ENCODE measurements around the gene DSP. TPM values are rescaled to one million over a fixed set of nuclear protein-coding genes. Genes with fewer than 3 reads are reported as not detected.
A peak's percentile ranks its signal among the peaks of the same experiment; 100 is the strongest.

Gene DSP
- total and polyA plus RNA-seq, 10 of the 15 experiments (the other 5 are each of a cell fraction or from before 2014, with no cell fraction given), result under 0.01 to 0.36 (median 0.04) TPM; not detected in 4

DNA sequence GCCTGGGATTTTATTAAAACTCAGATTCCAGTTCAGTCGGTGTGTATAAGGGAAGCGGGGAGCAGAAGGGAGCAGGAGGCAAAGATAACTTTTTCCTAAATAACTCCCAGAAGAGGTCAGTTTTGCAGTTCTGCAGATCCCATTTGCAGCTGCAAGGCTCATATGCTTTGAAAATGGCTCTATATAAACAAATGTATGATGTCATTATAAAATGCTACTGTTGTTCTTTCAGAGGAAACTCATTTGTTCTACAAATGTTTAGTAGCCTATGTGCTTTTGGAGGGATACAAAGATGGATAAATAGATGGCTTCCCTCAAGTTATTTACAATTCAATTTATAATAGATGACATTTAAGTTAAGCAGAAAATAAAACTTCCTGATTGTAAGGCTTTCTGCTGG, 29.2 kb upstream of the DSP start:
- no peak for DNase-seq (ENCODE audit: low read depth, low spot score)
- CTCF ChIA-PET, result interaction anchor here (0.9 kb wide), 1 partner anchor 21 kb away, joined by 4 read pairs; no protein-coding TSS in a partner anchor
- SMC1A ChIA-PET (ENCODE audit: uncharacterized antibody, unreplicated experiment), result no interaction called here

DNA sequence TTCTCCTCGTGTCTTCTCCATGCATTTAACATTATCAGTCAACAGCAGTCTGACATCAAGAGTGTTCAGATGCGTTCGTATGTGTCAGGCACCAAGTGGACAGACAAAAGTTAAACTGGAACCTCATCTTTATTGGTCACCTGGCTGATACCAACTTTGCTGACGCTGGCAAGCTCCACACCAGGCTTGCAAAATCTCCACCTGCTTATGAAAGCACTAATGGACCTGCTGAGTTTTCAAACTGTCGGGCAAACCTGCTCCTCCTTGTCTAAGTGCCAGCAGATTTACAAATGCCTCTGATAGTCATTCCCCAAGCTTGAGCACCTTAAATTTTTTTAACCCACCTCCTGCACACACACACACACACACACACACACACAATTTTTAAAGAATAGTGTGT, 27.9 kb upstream of the DSP start:
- FAIRE-seq (no peak), ATAC-seq (no peak), DNase-seq (ENCODE audit: low read depth, low spot score) (no peak)
- Histone ChIP-seq H3K4me1 (ENCODE audit: control insufficient read depth, insufficient read depth, low read length) (no peaks in the 10 kb centered on the region), H3K4me2 (ENCODE audit: control insufficient read depth, insufficient read depth) (no peak overlapping the region), H3K27ac (ENCODE audit: control insufficient read depth, insufficient read depth) (no peak overlapping the region), H3K79me2 (ENCODE audit: control insufficient read depth, insufficient read depth, low read length) (no peaks in the 10 kb centered on the region), H2AFZ (ENCODE audit: control insufficient read depth, low read depth, low read length) (no peak overlapping the region), H3K9ac (ENCODE audit: control insufficient read depth, insufficient read depth, low read length) (no peak overlapping the region), H4K20me1 (ENCODE audit: control insufficient read depth, insufficient read depth) (no peaks in the 10 kb centered on the region), H3K4me3 (no peak overlapping the region), H3K27me3 (replicated peaks in 1 of 2; ENCODE audit: control insufficient read depth in 2 of 2, insufficient read depth in 2 of 2, low read length in 1 of 2) (peaks cover 0 to 2% of the 10 kb centered on the region in 2 experiments; a peak in 2 of 4 replicates), H3K36me3 (ENCODE audit: control insufficient read depth in 2 of 2, insufficient read depth in 2 of 2, low read length in 1 of 2) (no peaks in the 10 kb centered on the region), H3K9me3 (replicated peaks; ENCODE audit: control insufficient read depth, insufficient read depth, low read length) (no peaks in the 10 kb centered on the region)
- ChIA-PET SMC1A (ENCODE audit: uncharacterized antibody, unreplicated experiment) (no interaction called here), POLR2A (no interaction called here), CTCF (no interaction called here), RAD21 (ENCODE audit: unreplicated experiment) (no interaction called here)
- in situ Hi-C loops (cut with MboI) (no loop called here), intact Hi-C loops (cut with micrococcal nuclease; ENCODE audit: unreplicated experiment) (no loop called here)
- BruUV-seq (replicated peaks), result no TSS peak
- WGBS (ENCODE audit: insufficient coverage, insufficient replicate concordance, low lambda C conversion rate, missing lambda C conversion rate), result 19% methylated on average over 5 of the region's 5 CpGs
- no peak for TF ChIP-seq EGR1 (IDR thresholded peaks at IDR 0.05; ENCODE audit: borderline replicate concordance in 1 of 2, low read depth in 2 of 2, low read length in 2 of 2)
- TF ChIP-seq IKZF2 (IDR thresholded peaks at IDR 0.05), result no peak
- TF ChIP-seq TCF7 (IDR thresholded peaks at IDR 0.05; ENCODE audit: borderline replicate concordance), result no peak
- no peak for TF ChIP-seq SP1 (IDR thresholded peaks at IDR 0.05; ENCODE audit: low read depth, low read length)
- TF ChIP-seq NFYB (IDR thresholded peaks at IDR 0.05; ENCODE audit: insufficient read depth, low read depth, low read length), result no peak
- no peak for TF ChIP-seq FOS (IDR thresholded peaks at IDR 0.05; ENCODE audit: borderline replicate concordance, extremely low read depth, insufficient read length)
- TF ChIP-seq ZNF384 (IDR thresholded peaks at IDR 0.05; ENCODE audit: borderline replicate concordance, low read depth, low read length), result no peak
- no peak for TF ChIP-seq SMC3 (IDR thresholded peaks at IDR 0.05; ENCODE audit: borderline replicate concordance, low read length)
- TF ChIP-seq HSF1 (IDR thresholded peaks at IDR 0.05; ENCODE audit: low read depth, low read length), result no peak
- TF ChIP-seq E2F8 (IDR thresholded peaks at IDR 0.05; ENCODE audit: low read depth, partially characterized antibody), result no peak

More for the DNA sequence above, 29.2 kb upstream of the DSP start:
- intact Hi-C loops (cut with micrococcal nuclease; ENCODE audit: unreplicated experiment), result no loop called here
- Histone ChIP-seq H3K27ac (ENCODE audit: control insufficient read depth, insufficient read depth) (no peak overlapping the region), H3K79me2 (ENCODE audit: control insufficient read depth, insufficient read depth, low read length) (no peaks in the 10 kb centered on the region), H3K9me3 (replicated peaks; ENCODE audit: control insufficient read depth, insufficient read depth, low read length) (no peaks in the 10 kb centered on the region), H3K4me2 (ENCODE audit: control insufficient read depth, insufficient read depth) (no peak overlapping the region), H3K4me1 (ENCODE audit: control insufficient read depth, insufficient read depth, low read length) (no peaks in the 10 kb centered on the region), H3K9ac (ENCODE audit: control insufficient read depth, insufficient read depth, low read length) (no peak overlapping the region), H3K27me3 (replicated peaks in 1 of 2; ENCODE audit: control insufficient read depth in 2 of 2, insufficient read depth in 2 of 2, low read length in 1 of 2) (peaks cover 0 to 2% of the 10 kb centered on the region in 2 experiments; a peak in 2 of 4 replicates), H2AFZ (ENCODE audit: control insufficient read depth, low read depth, low read length) (no peak overlapping the region), H3K4me3 (no peak overlapping the region), H3K36me3 (ENCODE audit: control insufficient read depth in 2 of 2, insufficient read depth in 2 of 2, low read length in 1 of 2) (no peaks in the 10 kb centered on the region), H4K20me1 (ENCODE audit: control insufficient read depth, insufficient read depth) (no peaks in the 10 kb centered on the region)
- TF ChIP-seq EZH2 (IDR thresholded peaks at IDR 0.05; ENCODE audit: borderline replicate concordance, control insufficient read depth, low read depth, low read length) (no peak), ATF7 (IDR thresholded peaks at IDR 0.05; ENCODE audit: low read depth) (peak; percentile 25; the same call in 1 of the 2 replicates), SP1 (IDR thresholded peaks at IDR 0.05; ENCODE audit: low read depth, low read length) (no peak), ESRRA (IDR thresholded peaks at IDR 0.05; ENCODE audit: low read length) (no peak)
- BruUV-seq (replicated peaks), result no TSS peak
- WGBS (ENCODE audit: insufficient coverage, insufficient replicate concordance, low lambda C conversion rate, missing lambda C conversion rate), result 15% methylated on average over 2 of the region's 2 CpGs
- in situ Hi-C loops (cut with MboI), result no loop called here
- ChIA-PET POLR2A (no interaction called here), RAD21 (ENCODE audit: unreplicated experiment) (no interaction called here)
- FAIRE-seq (no peak), ATAC-seq (no peak)
